Activated CD4-positive, alpha-beta T cell treated with anti-CD3 and anti-CD28 coated beads, Interleukin-2, Interleukin-4, amounts not matched to agents 100 ng/mL and 50 ng/mL, durations not matched to agents 16 hours and 8 hours (primary cell): ENCODE data around the gene SEZ6.

Experiments used
- DNase-seq: peaks from one replicate; pipeline ENCODE4 v3.0.0-alpha.2; 2020; ENCODE audit warnings: low spot score

The SEZ6 gene

DNA sequence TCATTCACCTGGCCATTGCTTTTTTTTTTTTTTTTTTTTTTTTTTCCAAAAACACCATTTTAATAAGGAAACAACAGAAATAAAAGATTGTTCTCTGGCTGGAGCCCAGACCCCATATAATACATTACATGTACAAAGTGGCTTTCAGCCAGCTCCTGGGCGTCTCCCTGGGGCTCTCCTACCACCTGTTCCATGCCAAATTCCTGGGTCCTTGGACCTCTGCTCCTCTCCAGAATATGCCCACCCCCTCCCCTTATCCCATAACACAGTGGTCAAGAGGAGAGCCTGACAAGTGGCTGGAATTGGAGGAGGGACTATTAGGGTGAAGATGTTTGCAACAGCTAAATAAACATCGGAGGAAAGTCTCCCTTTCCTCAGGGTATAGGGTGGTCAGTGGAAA is 50.9 kb downstream of the SEZ6 start:
- no peak for DNase-seq

DNA sequence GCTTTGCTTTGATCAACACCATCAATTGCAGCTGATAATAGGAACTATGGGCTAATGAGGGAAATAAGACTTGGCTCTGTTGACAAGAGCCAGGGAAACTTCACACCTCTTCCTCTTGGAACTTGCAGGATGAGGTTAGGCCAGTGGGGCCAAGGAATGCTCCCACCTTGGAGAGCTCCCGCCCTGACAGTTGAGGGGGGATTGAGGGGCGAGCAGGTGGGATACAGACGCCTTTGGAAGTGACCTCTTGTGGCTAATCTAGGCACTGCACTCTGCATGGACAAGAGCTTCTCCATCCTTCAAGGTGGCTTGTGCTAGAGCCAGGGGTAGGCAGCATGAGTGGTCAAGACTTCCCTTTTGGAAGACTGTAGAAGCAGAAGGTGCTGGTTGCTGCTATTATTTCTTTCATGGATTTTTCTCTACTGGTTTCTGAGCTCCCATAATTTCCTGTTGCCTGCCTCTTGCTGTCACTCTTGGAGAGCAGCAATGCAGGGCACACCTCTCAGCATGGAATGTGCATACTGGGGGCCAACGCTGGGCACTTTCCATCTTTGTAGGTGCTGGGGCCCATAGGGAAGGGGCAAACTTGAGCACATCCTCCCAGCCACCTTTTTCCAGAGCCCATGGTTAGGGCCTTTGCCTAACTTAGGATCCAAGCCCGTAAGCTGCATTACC is 52.3 kb downstream of the SEZ6 start:
- peak; percentile 45 for DNase-seq

DNA sequence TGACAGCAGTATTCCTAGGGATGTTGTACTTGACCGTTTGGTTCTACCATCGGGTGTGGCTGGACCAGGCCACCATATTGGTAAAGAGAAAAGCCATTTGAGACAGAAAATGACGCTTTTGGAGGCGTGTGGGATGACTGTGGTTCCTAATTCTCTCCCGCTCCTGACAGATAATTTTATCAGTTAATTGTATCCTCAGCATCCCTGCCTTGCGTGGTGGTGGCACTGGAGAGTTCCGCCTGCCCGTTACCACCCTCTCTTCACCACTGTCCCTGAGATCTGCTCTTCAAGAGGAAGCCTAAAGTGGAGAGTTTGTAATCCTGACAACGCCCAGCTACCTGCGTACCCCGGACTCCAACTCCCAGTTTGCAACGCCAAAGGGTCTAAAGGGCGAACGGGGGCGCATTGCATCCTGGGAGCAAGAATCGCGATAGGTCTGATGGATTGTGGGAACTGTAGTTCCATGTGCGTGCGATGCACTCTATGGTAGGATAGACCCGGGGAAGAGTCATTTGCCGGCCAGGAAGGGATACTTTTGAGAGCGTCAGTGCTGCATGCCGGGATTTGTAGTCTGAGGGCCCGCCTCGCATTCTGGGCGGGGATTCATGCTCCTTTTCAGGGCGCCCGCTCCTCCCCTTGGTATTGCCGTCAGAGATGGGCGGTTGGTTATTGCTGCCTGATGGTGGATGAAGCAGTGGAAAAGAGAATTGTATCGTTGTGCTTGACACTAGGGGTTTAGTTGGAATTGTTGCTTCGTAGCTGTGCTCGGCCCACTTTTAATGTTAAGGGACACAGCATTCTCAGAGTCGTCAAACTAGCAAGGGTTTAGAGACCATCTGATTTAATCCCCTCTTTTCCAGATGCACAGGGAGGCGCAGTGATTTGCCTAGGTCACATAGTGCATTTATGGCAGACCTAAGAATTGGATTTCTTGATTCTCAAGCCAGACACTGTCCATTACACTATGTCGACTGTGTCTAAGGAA is 53.5 kb downstream of the SEZ6 start:
- DNase-seq: peak; percentile 98

DNA sequence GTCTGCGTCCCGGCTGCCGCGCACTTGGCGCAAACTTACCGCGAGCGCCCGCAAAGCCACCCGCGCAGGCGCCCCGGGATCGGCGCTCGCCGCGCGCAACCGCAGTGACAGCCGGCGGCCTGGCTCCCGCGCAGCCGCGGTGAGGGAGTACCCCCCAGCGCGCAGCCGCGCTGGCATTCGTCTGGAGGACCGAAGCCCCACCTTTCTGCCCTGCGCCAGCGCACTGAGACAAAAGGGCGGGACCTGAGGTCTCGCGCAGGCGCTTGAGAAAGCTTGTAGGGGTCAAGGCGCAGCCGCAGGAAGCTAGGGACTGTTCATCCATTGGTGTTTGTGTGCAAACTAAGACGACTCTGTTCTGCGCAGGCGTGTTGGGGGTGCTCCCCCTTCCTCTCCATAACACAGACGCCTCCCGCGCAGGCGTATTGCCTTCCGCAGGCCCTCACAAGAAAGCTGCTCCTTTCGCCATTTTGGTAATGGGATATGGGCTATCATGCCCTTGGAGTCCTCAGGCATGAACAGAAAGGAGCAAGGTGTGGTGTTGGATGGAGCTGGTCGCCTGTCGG is 54.3 kb downstream of the SEZ6 start, which contains the start of gene PHF12:
Gene PHF12, minus strand, starts transcription at position 91 of the 563 bp plus-strand sequence. CDS start 558 bp downstream, outside the sequence.
- peak; percentile 100 for DNase-seq

DNA sequence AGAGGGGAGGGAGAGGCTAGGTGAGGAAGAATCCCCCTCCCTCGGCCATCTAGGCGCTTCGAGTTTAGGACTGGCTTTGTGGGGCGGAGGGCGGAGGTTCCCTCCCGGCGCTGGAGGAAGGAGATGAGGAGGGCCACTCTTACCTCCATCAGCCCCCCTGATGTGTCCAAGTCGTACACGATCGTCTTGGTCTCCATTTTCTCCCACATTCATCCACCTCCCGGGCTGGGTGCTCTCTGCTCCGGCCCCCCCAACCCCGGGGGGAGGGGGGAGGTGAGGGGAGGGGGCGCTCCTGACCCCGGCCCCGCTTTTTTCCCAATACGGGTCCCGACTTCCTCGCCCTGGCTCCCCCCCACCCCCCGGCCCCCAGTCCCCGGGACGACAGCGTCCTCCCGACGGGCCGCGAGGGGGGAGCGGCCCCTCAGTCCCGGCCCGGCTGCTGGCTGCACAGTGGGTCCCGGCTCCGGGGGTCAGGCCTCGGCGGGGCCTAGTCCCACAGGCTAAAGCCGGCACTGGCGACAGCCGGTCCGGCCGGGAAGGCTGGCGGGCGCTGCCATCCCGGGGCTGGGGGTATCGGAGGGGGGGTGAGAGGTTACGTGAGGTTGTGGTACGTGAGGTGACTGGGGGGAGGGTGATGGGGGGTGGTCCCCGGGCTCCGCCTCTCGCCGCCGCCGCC is 54.9 kb downstream of the SEZ6 start:
- DNase-seq: no peak

DNA sequence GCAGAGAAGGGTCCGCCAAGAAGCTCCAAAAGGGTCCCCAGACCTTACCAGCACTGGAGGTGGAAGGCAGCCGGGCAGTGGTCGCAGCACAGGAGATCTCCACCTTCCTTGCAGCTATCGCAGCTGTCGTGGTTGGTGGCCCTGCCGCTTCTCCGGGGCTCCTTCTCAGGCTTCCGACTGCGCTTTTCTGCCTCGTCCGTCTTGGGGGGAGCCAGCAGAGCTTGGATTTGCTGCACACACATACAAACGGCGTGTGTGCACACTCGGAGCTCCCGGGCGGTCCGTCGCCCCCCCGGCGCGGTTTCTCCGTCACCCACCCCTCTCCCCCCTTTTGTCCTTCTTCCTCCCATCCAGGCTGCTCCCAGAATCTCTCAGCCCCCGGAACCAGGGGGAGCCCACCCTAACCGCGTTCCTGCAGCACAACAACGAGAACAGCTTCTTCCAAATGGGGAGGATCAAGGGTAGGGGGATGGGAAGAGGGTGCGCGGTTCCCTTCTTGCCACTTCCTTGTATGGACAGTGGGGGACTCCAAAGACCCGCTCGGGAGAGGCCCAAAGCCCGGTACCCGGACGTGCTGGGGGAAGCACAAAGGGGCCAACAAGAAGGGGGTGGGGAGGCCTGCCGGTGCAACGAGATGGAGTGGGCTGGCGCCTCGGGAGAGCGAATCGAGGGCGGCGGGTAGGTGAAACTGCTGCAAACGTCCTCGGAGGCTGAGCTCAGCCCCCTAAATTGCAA is 55.6 kb downstream of the SEZ6 start:
- peak; percentile 40 for DNase-seq

DNA sequence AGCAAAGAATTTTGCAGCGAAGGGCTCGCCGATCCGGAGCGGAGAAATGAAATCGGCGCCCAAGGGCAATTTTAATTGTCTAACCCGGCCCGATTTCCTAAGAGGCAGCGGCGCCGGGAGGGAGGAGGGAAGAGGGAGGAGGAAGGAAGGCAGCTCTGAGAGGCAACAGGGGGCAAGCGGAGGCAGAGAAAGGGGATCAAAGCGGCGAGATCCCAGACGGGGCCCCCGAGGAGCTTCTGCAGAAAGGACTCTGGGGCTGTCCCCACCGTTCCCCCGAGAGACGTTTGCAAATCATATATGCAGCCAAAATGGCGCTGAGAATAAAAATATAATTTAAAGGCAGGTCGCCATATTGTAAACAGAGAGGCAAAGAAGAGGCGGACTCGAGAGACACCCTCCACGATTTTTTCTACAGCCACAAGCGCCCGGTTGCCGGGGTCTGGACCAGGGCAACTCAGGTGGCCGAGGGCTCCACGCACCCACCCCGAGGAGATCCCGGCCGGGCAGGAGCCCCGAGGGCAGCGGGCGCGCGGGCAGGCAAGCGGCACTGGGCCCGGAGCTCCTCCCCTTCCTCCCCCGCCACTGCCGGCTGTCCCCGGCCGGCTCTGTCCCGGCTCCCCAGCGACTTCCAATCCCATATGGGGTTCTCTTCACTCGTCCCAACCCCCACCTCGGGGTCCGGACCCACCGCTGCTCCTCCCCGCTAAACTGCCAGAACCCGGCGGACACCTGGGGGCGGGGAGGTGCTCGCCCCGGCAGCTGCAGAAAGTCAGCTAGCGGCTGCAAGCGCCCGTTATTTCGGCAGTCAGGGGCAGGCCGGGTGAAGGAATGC is 56.4 kb downstream of the SEZ6 start:
- DNase-seq: peak; percentile 37

DNA sequence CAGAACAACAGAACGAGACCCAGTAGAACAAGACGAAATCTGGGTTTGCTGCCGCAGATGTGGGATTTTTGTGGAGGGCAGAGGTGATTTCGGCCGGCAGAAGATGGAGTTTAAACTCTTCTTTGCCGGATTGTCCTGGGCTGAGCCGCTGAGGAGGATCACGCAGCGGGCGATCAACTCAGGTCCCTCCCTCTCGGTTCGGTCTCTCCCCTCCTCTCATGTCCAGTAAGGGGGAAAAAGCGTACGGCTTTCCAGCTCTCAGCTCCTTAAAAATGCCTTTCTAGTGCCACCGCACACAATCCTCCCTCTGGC is 57.0 kb downstream of the SEZ6 start:
- no peak for DNase-seq

DNA sequence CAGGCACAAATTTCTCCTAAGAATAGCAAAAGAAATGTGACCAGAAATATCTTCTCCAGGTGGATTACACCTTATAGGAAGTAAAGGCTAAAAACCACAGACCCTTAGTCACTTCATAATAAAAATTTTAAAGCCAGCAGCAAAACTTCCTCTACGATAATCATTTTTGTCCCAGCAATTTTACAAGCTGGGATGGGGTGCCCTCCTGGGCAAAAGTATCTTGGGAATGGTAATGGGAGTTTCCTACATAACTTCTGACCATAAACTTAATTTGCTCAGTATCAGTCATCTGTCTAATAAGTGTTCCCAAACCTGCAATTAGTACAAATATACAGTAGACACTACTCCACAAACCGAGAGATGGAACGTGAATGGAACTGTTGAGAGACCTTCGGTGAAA is 57.5 kb downstream of the SEZ6 start:
- no peak for DNase-seq

DNA sequence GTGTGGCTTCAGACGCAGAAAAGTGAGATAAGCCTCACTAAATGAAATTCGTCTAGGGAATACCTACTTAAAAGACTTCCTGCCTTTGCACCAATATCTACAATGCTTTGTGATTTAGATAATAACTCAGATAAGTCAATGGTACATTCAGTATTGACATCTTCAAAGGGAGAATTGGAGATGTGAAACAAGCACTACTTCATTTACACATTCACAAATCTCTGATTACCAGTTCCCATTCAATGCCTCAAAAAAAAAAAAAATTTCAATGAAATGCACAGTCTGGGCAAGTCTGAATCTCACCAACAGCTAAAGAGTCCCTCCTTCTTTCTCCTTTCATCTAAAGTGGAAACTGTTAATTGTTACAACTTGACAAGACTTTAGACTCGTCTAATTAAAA is 58.2 kb downstream of the SEZ6 start:
- DNase-seq: no peak

DNA sequence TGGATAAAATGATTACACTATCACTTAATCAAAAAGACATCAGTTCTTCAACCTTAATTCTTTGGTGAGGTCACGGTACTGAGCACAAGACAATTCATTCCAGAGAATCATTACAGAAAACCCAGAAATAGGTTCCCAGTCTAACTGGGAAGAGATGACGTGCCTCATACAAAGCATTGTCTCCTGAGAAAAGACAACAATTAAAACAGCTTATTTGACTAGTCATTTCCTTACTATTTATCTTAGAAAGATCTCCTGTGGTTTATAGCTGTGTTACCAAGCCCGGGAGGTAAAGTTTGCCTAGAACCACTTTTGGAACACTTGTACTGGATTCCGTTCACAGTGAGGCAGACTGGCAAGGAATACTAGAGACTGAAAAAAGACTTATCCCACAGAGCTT is 59.6 kb downstream of the SEZ6 start:
- DNase-seq: peak; percentile 57

DNA sequence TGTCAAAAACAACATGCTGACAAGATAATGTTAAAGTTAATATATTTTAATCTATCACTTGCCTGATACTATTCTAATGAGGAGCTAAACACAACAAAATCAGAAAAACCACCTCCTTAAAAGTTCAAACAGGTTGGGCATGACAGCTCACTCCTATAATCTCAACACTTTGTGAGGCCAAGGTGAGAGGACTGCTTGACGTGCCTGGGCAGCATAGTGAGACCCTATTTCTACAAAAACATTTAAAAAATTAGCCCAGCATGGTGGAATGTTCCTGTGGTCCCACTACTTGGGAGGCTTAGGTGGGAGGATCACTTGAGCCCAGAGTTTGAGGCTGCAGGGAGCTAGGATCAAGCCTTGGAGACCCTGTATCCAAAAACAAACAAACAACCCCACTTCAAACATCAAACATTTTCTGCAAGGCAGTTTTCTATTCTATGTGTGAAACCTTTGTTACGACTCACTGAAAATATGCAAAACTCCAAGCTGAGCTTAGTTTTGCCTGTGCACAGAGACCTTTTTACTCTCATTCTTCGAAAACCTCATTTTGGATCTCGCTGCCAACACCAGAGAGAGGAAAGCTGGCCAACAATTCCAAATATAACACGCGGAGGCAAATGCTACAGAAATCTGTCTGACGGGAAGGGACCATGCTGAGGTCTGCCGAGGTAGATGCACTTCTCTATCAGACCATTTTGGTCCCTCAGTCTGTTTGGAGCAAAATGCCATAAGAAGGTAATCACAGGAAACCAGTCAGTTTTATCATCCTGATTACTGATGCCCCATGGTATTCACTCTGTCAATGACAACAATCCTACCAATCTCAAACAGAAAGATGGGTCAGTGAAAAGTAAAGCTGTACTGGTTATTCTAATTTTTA is 60.7 kb downstream of the SEZ6 start:
- no peak for DNase-seq

DNA sequence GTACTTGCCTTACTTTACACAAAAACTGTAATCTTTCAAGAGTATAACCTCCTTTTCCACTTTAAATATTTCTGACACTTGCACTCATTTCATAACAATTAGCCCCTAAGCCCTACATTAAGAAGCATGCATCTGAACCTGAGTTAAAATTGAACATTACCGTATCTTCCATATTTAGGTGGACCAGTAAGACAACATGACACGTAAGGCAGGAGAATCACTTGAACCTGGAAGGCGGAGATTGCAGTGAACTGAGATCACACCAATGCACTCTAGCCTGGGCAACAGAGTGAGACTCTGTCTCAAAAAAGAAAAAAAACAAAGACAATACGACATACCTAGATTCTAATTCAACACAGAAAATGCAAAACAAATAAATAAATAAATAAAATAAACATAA is 61.5 kb downstream of the SEZ6 start:
- no peak for DNase-seq

DNA sequence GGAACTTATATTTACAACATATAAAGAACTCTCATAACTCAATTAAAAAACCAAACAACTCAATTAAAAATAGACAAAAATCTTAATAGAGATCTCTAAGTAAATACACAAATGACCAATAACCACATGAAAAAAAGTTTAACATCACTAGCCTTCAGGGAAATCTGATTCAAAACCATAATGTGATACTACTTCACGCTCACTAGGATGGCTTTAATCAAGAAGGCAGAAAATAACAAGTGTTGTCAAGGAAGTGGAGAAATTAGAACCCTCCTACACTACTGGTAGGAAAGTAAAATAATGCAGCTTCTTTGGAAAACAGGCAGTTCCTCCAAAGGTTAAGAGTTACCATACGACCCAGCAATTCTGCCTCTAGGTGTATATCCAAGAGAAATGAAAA is 62.9 kb downstream of the SEZ6 start:
- no peak for DNase-seq

DNA sequence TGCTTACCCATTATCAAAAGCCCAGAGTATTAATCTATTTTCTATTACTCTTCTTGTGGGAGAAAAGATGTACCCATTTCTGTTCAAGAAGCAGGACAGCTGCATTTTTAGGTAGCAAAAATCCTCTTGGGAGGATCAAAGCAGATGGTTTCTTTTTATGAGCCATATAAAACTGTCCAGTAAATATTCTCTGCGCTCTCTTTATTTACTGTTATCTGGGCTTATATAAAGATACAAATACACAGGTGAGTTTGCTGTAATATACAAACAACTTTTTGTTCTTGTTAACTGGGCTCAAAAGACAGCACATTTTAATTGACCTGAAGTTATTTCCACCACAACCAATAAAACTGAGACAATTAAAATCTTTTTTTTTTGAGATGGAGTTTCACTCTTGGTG is 64.6 kb downstream of the SEZ6 start:
- no peak for DNase-seq

DNA sequence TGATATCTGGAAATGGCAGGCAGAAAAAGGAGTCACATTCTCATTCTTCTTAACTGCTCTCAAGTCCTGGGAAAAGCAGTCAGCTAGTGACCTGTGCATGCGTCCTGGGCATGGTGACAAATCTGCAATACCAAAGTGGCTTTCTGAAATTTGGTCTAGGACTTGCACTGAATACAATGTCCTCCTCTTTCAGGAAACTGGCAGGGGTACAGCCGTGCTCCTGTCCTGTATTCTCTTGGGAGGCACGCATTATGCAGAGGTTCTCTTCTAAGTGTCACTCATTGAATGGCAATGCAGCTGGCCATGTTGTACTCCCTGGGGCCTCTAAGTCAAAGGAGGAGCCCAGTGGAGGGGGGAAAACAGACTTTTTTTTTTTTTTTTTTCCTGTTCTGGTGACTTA is 65.2 kb downstream of the SEZ6 start:
- no peak for DNase-seq

DNA sequence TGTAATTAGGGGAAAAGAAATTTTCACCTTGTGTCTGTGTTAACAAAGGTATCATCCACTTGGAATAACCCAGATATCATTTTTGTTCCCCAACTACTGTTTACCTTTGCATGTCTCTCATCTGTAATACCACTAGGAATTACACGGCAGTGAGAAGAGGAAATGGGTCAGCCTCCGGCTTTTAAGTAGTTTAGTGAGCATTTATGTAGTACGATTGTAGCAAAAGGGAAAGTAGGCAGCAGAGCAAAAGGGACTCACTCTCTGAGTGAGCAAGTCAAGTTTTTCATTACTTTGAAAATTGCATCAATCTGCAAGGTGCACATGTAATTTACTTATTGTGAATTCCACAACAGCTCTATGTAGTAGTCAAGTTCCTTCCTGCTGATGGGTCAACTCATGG is 65.7 kb downstream of the SEZ6 start:
- no peak for DNase-seq

DNA sequence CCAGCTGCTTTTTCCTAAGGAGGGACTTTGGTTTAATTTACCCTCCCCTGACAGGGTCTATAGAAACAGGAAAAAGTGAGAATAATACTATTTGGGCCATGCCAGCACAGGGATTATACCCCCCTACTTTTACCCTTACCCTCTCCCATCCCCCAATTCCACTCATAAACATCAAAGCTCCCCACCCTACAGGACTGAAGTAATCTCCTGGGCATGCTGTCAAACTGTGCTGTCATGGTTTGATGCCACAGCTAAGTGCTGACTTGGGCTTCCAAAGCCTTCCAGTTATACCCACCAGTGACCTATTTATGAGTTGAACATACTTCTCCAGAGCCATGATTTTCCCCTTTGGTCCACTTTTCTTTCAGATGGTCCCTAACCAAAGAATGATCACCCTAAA is 67.3 kb downstream of the SEZ6 start:
- DNase-seq: no peak

DNA sequence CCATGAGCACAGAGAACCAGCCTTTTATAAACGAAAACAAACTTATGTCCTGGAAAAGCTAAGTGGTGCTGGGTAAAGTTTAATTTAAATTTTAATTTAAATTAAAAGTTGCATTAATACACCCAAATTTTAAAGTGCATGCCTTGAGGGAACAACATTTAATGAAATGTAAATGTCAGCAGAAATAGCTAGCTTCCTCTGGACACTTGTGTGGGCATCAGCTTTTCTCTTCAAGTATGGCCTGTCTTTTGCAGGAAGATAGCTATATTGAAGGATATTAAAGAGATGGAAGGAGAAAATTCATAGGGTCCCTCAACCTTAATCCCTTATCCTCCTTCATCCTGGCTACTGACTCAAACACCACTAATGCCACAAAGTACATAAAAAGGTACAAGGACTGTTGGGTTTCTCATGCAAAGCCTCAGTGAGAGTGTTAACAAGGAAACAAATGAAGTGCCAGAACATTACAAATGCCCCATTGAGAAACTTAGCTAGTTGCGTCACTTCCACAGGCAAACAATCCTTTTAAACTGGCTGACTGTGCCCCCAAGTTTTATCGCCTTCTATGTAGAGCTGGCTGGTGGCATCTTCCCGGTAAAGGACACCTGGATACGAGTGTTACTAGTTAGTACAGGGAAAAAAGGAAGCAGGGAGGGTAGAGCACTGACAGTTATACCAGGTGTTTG is 68.6 kb downstream of the SEZ6 start:
- no peak for DNase-seq
